HG03095 (cell line): Measurements from ENCODE around the gene LRIG2.
"Not testable (repeated sequence)": the region's sequence is repeated elsewhere in the genome, so short reads cannot be mapped to it uniquely, and the experiment has no call there.

ENCODE experiments used
- ATAC-seq: cut with Tn5 transposase; IDR thresholded peaks from one replicate; pipeline ENCODE4 v1.9.1; 2021; ENCODE audit warnings: moderate library complexity; ENCODE audit not compliant: unreplicated experiment

LRIG2 gene

DNA sequence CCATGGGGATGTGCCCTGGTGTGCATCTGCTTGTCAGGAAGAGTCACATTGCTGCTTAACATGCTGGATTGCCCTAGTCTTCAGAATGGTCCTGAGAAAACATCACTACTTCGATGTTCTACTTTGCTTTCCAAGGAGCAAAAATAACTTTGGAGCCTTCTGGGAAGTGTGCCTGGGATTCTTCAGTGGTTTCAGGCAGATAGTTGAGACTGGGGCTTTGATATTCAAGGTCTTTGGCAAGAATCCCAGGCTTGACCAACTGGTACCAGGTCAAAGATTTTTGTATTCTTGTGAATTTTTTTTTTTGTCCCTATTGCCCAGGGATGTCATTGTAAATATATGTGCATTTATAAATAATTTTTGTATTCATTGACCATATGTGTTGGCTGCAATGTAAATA is 51.4 kb downstream of the LRIG2 start:
- ATAC-seq, result no peak

DNA sequence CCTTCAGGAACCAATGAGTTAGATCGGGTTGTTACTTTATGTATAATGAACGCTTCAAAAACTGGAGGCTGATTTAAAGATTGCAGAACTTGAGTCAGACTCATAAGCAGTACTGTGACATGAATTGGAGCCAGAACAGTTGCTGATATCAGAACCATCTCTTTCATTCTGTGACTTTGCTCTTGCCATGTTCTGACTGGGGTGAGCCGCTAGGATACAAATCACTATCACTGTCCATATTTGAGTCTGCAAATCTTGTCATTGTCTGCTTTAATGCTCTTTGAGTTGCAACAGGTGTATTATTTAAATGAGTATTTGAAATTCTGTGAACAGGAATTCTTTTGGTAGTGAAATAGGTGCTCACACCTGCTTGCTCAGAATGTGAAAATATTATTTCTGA is 52.5 kb downstream of the LRIG2 start:
- ATAC-seq, result no peak

DNA sequence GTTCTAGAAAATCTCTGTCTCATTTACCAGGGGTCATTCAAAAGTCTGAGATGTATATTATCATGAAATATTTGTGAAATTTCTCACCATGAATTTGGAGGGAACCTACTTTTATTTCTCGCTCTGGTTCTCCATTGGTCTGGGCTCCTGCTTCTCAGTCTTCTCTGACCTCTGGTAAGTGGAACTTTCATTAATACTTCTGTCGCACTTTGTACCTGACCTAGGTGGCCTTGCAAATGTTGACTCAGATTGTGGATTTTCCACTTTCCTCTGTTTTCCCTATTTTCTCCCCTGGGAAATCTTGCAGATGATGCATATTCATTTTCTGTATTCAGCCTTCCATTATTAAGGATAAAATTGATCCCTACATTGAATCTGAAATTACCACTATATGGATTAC is 53.2 kb downstream of the LRIG2 start:
- ATAC-seq, result no peak

DNA sequence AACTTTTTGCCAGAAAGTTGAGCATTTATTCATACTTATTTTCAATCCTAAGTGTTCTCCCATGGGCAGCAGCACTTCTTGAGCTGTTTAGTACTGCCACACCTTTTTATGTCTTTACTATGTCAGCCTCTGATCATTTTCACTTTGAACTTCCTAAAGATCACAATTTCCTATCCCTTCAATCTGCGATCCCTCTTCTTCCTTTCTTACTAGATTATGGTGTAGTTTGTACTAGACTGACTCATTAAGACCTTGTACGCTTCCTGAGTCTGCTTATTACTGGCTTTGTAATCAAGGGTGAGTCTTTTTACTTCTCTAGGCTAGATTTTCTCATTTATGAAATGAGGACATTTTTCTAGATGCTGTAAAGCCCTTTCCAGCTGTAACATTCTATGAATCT is 55.1 kb downstream of the LRIG2 start:
- no peak for ATAC-seq

DNA sequence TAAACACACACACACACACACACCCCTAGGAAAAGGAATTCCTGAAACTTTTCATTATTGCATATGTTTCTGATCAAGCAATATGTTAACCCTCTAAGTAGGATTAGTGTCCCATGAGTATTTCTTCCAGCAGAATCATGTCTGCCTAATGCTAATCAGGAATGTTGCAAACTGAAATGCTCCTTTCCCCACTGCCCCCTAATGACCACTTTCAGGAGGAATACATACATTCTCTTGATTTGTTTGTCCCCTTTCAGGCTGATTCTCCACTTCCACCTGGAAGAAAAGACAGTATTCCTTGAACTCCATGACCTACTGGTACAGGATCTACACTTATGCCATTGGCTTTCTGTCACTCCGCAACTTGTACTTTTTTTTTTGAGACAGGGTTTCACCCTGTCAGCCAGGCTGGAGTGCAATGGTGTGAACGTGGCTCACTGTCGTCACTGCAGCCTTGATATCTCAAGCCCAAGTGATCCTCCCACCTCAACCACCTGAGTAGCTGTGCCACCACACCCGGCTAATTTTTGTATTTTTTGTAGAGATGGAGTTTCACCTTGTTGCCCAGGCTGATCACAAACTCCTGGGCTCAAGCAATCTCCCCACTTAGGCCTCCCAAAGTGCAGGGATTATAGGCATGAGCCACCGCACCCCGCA is 56.7 kb downstream of the LRIG2 start:
- ATAC-seq, result no peak

DNA sequence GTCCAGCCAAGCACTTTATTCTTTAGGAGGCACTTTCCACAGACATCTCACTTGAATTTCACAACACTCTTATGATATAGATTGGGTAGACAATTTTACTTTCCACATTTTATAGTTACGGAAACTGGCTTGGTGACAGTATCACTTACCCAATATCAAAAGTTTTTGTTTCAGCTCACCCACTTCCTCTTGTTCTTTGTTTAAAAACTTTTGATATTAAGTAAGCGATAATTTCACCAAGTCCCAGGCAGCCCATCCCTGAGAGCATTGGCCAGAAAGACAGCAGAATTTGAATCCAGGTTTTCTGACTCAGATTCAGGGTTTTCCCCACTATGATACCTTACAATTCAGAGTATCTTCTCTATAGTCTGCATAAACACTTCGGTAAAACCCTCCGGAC is 60.0 kb downstream of the LRIG2 start:
- ATAC-seq, result no peak

DNA sequence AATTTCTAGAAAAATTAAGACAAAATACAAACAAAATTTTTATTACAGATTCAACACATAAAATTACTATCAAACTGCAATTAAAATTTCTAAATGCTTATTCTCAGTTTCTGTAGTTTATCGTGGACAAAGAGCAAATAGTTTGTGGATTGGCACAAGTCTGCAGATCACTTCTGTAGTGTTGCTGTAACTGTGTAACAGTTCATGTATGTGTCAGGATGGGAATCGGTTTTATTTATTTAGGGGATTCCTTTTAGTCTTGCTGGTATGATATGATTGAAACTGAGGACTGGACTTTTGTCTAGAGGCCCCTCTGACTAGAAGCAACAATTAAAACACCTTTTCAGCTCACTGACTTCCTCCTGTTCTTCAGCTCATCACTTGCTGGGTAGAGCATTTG is 60.8 kb downstream of the LRIG2 start:
- ATAC-seq, result no peak

DNA sequence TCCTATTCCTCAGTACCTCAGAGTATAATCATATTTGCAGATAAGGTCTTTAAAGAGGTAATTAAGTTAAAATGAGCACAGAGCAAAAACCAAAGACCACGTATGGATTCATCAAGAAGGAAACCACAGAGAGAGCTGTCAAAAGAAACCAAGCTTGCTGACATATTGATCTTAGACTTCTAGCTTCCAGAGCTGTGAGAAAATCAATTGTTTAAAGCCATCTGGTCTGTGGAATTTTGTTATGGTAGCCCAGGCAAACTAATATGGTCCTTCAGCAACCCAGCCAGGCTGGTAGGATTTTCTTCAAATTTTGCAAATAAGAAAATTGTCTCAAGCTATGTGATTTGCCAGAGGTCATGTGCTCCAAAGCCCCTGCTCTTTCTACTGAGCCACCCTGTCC is 62.5 kb downstream of the LRIG2 start:
- ATAC-seq, result no peak

DNA sequence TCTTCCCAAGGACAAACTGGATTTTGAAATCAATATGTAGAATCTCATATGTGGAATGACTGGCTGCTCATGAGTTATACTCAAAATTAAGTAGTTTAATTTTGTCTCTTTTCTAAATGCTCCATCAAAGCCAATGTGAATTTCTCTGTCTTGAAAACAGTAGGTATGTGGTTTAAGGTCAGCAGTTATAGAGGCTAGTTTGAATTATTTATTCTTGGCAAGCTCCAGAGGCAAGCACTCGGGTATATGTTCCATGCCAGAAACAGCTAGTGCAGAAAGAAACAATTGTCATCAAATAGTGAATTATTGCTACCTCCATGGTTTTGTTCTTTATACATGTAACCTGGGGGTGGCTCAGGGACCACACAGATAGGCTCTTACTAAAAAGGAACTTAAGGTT is 63.5 kb downstream of the LRIG2 start:
- no peak for ATAC-seq

DNA sequence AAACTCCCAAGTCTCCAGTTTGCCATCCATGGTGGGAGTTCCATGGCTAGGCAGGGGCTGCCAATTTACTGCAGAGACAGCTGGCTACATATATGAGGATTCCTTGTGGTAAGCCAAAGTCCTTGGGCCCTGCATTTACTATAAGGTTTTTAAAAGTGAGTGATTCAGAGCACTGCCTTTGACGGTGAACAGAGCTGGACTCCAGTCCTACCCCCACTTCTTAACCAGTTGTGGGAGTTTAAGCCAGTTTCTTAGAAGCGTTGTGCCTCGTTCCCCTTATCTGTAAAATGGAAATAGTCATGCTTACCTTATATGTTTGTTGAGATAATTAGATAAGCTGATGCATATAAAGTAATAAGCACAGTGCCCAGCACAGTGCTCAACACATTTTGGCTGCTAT is 64.6 kb downstream of the LRIG2 start:
- ATAC-seq, result no peak

DNA sequence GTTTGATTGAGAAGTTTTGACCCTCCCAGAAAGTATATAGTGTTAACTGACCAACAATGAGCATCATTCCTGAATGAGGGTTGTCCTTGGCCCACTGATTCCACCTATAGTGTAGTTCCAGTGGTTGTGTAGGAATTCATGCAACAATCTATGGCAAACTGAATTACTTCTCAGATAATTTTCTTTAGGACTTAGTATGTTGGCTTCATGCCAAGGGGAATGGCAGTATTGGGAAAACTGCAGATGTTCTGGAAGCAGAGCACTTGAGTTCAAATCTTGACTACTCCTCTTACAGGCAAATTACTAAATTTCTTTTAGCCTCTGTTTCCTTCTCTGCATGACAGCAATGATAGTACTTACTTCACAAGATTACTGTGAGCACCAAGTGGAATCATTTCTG is 65.8 kb downstream of the LRIG2 start:
- ATAC-seq, result no peak

DNA sequence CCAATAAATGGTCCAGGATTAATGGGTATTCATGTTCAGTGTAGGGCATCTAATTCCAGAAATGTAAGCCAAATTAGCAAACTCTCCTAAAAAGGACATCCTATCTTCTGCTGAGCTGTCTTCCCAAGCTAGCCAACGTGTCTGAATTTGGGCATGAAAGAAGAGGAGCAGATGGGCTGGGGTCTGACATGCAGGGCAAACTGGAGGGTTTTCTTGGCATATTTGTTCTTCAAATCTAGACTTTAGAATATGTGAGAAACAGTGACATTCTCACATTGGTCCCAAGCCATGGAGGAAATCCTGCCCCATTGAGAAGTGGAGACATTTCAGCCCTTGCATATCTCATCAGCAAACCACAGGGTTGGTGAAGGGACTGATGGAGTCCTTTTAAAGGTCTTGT is 67.2 kb downstream of the LRIG2 start:
- no peak for ATAC-seq

DNA sequence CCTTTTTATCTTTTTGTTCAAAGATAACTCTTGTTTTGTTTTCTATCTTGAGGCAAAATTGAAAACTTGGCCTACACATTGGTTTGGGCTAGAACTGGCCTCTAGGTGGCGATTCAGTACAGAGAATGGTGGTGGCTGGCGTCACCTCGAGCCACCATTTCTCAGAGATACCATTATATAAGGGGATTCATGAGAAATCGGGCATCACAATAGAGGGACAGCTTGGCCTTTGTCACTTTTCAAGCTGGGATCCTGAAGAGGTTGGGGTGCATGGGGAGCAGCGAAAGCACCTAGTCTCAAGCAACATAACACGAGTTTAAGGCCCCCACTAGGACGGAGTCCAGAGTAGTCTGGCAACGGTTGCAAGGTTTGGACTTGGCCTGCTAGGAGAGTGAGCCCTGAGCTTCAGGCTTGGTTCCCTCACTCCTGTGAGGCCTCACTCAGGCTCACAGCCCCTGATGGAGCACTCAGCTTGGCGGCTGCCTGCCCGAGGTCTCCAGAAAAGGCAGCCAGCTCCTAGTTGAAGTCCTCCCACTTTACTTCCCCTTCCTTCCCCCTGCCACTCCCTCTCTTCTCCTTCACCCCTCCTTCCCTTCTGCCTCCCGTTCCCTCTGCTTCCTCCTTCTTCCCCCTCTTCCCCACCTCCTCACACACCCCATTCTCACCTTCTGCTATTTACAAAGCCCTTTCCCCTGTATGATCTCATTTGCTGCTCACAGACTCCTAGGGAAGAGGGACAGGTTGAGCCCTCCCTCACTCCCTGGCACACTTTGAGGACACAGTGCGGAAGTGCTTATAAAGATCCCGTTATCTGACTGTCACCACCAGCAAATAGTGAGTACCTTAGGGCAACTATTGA is 67.8 kb downstream of the LRIG2 start:
- peak; percentile 74 for ATAC-seq

DNA sequence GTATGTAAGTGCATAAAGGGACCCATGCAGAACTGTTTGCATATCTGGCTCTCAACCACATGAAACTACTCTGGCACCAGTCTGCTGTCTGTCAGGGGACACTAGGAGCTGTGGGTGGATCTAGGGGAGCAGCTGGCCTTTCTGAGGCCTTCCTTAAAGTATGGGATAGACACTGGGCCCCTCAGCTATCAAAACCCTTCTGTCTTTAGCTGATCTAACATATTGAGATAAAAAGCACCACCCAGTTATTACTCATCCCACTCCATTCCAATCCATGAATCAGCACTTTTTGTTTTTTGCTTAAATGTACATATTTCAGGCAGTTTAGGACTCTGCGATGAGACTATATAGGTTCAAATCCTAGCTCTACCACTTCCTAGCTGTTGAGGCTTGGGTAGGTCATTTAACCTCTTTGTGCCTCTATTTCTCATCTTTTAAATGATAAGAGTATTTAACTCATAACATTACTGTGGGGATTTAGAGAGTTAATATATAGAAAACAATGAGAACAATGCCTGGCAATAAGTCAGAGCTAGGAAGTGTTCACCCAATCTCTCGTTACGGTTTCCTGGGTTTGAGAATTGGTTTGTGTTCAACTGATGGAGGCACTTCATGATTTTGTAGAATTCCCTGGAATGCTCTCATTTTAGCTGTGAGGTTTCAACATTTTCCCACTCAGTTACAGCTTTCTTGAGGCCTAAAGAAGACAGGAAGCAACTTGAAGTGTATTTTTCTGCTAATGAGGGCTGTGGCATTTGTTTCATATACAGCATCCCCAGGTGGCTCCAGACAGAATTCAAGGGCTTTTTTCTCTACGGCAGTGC is 68.9 kb downstream of the LRIG2 start:
- ATAC-seq, result no peak

DNA sequence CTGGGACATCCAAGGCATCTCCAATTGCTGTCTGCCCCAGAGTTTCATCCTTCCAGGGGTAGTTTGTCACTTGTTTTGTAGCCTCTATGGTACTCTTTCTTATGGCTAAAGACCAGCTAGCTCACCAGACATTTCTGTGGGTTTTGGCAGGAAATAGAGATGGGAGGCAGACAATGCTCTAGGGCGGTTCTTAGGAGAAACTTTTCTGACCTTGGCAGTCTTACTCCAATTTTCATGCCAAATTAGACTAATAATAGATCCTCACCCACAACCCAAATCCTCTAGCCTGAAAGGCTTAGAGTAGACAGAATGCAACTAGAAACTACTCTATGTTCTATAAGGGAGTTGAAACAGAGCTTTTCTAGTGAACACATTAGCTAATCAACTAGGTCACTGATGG is 69.8 kb downstream of the LRIG2 start:
- no peak for ATAC-seq

DNA sequence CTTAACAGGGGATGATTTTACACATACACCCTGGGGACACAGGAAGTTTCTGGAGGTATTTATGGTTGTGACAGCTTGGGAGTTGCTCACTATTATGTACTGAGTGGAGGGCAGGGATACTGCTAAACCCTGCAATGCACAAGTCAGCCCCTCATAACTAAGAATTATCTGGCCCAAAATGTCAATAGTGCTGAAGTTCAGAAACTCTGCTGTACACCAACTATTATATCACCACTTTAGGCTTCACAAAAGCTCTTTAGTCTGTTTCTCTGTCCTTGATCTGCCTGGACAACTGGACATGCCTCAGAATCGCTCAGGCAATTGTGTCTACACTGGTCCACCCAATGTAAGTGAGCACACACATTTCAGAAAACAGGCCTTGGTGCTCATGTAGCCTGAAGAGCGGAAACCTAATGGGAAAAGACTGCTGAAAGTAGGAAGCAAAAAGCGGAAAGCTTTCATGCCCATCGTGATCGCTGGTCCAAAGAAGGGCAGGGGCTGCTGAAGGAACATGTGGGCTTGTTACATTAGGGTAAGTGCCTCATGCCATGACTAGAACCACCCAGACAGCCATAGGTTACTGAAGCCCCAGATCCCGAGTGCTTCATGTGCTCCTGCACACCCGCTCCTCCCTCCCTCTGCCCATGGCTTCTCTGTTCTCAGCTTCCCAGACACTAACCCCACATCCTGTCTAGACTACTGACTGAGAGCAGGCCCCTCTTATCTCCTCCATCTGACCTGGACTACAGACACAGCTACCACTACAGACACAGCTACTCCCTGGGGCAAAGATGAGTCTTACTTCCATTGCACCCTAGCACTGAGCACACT is 73.5 kb downstream of the LRIG2 start:
- no peak for ATAC-seq

DNA sequence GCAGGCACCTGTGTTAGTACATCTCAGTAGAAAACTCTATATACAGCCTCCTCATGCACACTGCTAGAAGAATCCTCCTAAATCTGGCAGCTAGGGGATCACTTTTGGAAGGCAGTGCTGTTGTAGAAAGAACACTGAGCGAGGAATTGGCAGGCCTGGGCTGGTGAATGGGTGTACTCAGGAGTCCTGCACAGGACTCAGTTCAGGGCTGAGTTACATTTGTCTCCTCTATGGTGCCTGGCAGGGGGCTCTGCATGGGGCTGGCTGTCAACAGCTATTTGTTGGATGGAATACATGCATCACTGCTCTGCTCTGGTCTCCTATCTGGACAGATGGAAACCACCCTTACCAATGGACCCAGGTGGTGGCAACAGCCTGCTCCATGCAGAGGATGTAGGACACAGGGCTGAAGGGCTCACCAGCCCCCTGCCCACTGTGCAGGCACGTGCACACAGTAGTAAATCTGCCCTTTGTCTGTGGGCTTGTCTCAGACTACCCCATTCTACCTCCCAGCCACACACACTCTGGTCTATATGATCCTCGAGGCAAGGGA is 74.2 kb downstream of the LRIG2 start:
- ATAC-seq, result no peak

DNA sequence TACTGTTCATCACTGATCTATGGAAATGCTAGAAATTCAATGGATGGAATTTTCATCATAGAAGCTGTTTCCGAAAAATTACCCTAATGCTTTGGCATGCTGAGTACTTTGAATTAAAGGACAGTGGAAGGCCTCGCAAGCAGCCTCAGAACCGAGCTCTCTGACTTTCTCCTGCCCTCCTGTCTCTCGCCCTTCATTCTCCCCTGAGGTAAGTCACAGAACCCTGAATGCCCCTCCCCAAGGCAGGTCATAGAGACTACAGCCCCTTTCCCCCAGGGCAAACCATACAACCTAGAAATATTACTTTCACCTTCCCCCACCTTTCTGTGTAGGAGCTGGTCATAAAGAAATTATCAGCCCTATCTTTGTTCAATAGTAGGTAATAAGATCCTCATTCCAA is 74.8 kb downstream of the LRIG2 start:
- no peak for ATAC-seq

DNA sequence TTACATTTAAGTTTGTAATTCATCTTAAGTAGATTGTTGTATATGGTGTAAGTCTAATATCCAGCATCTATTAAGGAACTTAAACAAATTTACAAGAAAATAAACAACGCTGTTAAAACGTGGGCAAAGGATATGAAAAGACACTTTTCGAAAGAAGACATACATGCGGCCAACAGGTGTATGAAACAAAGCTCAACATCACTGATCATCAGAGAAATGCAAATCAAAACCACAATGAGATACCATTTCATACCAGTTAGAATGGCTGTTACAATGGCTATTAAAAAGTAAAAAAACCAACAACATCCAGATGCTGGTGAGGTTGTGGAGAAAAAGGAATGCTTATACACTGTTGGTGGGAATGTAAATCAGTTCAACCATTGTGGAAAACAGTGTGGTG is 77.5 kb downstream of the LRIG2 start:
- ATAC-seq, result not testable (repeated sequence)

DNA sequence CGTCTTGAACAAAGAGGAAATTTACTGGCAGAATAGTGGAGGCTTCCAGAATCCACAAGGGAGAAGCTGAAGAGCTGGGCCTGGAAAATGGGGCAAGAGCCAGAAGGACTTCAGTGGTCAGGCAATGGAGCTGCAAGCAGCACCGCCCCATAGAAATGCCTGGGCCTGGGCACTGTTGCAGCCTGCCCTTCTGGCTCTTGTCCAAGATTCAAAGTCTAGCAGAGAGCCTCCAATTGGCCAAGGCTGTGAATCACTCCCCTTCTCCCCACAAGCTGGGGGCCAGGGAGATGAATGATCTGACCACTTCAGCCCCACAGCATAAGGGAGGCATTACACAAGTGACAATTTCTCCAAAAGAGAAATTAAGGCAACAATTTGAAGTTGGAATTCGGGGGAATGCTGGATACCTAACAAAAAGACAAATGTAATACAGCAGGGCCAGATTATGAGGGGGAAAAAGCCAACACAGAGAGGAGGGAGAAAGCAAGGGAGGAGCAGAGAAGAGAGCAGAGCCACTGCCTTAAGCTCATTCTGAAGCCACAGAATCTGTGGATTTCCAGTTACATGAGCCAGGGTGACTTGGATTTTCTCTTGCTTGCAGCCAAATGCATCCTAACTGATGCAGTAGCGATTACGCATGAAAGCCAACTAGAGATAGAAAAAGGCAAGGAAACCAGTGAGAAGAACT is 80.3 kb downstream of the LRIG2 start:
- no peak for ATAC-seq
